Chondrocyte (in vitro differentiated cells): ENCODE results near the gene GOLGA6C. TPM values are rescaled to one million over a fixed set of nuclear protein-coding genes. Genes with fewer than 3 reads are reported as not detected.
"Not testable (repeated sequence)": the region's sequence is repeated elsewhere in the genome, so short reads cannot be mapped to it uniquely, and the experiment has no call there.

Source experiments
- DNase-seq: peaks from one replicate; pipeline ENCODE4 v3.0.0; 2021; ENCODE audit warnings: mixed read lengths, low spot score
- H3K27ac Mint-ChIP-seq: one replicate; pipeline ENCODE4 v1.8.0; 2021; ENCODE audit warnings: mild to moderate bottlenecking, moderate library complexity, mixed read lengths; ENCODE audit not compliant: unreplicated experiment
- H3K27me3 Mint-ChIP-seq: 2 replicates; pipeline ENCODE4 v1.8.0; 2021; ENCODE audit warnings: low read depth, mixed read lengths
- H3K36me3 Mint-ChIP-seq: 2 replicates; pipeline ENCODE4 v1.8.0; 2021; ENCODE audit warnings: low read depth, mixed read lengths
- H3K4me1 Mint-ChIP-seq: 2 replicates; pipeline ENCODE4 v1.8.0; 2021; ENCODE audit warnings: low read depth, mild to moderate bottlenecking, mixed read lengths
- H3K4me3 Mint-ChIP-seq: one replicate; pipeline ENCODE4 v1.8.0; 2021; ENCODE audit warnings: mild to moderate bottlenecking, moderate library complexity, mixed read lengths; ENCODE audit not compliant: unreplicated experiment
- H3K9me3 Mint-ChIP-seq: 2 replicates; pipeline ENCODE4 v1.8.0; 2021; ENCODE audit warnings: low read depth, mixed read lengths
- total RNA-seq: library from RNA; stranded (reverse); gene quantifications from 3 replicates; pipeline ENCODE4 v1.2.1, GENCODE V29; 2021
- TF ChIP-seq, protein P1 (sequence below): fragments of 200-600 bp; sonication (generic); IDR thresholded peaks from 2 replicates; pipeline ENCODE4 v1.5.0; 2021; ENCODE audit warnings: antibody characterized with exemption, mild to moderate bottlenecking, moderate library complexity

GOLGA6C gene
- total RNA-seq, 1 donor from 2014 or later: not detected

DNA sequence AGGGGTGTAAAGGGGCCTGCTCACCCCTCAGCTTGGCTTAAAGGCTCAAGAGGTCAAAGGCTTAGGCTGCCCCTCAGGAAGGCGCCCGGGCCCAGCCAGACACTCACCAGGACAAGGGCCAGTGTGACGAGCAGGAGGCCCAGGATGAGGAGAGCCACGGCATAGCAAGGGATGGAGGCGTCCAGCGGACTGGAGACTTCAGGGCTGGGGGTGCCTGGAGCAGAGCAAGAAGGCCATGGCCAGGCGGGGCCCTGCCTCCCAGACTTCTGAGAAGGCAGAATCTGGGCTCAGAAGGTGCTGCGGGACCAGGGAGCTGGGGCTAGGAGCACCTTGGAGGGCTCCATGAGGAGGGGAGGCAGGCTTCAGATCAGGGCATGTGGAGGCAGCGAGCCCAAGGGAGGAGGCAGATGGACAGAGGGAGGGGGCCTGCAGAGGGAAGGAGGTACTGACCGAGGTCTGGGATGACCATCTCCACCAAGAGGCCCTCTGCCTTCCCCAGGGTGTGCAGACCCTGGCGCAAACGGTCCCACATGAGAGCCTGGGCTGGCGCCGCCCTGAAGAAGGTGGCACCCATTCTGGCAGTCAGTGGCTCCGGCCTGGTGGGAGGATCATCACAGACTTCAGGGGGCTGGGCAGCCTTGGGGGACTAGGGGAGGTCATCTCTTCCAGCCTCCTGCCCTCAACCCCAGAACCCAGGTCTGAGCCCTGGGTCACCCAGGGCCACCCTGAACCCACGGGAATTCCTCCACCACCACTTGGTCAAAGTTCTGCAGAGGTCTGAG, 32.0 kb upstream of the GOLGA6C start:
- Mint-ChIP-seq H3K36me3 (no peaks in the 10 kb centered on the region), H3K27ac (no peak overlapping the region), H3K4me3 (no peak overlapping the region), H3K27me3 (peaks cover 9% of the 10 kb centered on the region), H3K4me1 (no peaks in the 10 kb centered on the region), H3K9me3 (no peaks in the 10 kb centered on the region)
- DNase-seq: peak; percentile 81
- TF ChIP-seq, protein P1, sequence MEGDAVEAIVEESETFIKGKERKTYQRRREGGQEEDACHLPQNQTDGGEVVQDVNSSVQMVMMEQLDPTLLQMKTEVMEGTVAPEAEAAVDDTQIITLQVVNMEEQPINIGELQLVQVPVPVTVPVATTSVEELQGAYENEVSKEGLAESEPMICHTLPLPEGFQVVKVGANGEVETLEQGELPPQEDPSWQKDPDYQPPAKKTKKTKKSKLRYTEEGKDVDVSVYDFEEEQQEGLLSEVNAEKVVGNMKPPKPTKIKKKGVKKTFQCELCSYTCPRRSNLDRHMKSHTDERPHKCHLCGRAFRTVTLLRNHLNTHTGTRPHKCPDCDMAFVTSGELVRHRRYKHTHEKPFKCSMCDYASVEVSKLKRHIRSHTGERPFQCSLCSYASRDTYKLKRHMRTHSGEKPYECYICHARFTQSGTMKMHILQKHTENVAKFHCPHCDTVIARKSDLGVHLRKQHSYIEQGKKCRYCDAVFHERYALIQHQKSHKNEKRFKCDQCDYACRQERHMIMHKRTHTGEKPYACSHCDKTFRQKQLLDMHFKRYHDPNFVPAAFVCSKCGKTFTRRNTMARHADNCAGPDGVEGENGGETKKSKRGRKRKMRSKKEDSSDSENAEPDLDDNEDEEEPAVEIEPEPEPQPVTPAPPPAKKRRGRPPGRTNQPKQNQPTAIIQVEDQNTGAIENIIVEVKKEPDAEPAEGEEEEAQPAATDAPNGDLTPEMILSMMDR: no peak

DNA sequence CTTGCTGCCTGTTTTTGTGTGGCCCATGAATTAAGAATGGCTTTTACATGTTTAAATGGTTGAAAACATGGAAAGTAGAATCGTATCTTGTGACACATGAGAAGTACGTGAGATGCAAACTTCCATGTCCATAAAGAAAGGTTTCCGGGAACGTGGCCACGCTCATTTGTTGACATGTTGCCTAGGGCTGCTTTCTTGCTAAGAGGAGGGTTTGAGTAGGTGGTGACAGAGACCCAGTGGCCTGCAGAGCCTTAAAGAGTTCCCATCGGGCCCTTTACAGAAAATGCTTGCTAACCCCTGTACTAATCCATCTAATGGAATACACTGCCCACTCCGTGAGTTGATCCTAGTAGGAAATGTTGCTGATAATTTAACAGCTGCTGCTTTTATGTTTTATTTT, 31.0 kb upstream of the GOLGA6C start:
- not testable (repeated sequence) for H3K9me3 Mint-ChIP-seq, H3K4me1 Mint-ChIP-seq, H3K27ac Mint-ChIP-seq, DNase-seq, H3K4me3 Mint-ChIP-seq, H3K36me3 Mint-ChIP-seq
- H3K27me3 Mint-ChIP-seq: peaks cover 16% of the 10 kb centered on the region

DNA sequence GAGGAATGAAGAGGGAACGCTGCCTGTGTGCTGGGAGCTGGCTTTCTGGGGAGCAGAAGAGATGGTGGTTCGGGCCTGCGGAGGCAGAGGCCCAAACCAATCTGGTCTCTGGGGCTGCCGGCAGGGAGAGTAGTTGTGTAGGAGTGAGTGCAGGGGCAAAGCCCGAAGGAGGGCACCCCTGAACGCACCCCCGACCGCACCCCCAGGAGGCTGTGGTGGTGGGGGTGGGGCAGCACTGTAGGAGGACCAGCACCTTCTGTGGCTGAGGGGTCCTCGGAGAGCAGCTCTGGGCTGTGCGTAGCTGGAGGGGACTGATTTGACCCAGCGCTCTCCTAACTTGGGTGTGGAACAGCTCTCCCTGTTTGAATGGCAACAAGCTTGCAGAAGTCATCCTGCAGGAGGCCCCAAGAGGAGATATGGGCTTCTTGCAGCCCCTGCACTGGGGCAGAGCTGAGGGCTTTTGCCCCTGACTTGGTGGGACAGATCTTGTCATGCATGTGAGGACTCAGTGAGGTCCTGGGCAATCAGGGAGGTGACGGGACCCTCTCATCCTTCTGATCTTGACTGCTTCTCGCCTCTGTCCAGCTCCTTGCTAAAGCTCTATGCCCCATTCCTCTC, 30.4 kb upstream of the GOLGA6C start:
- Mint-ChIP-seq H3K9me3 (no peaks in the 10 kb centered on the region), H3K4me1 (no peaks in the 10 kb centered on the region), H3K27me3 (peaks cover 21% of the 10 kb centered on the region), H3K36me3 (no peaks in the 10 kb centered on the region), H3K27ac (no peak overlapping the region), H3K4me3 (no peak overlapping the region)
- peak; percentile 75 for DNase-seq
- TF ChIP-seq, protein P1: no peak

DNA sequence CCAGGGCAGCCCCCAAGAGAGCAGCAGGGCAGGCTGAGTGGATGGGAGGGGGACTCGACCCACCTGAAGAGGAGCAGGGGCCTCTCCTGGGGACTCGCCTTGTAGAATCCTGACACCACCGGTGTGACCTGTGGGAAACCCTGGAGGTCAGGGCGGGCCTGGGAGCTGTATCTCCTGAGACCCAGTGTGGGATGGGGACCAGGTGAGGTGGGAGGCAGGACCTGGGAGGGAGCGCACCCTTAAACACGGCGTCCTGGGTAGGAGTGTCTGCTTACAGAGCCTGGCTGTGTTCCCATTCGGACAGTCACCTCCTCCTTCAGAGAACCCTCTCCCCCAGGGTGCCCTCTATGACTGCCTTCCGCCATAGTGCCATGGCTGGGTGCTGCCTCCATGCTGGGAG, 29.3 kb upstream of the GOLGA6C start:
- no peaks in the 10 kb centered on the region for H3K9me3 Mint-ChIP-seq
- TF ChIP-seq, protein P1: no peak
- H3K36me3 Mint-ChIP-seq: no peaks in the 10 kb centered on the region
- H3K27me3 Mint-ChIP-seq: peaks cover 25% of the 10 kb centered on the region
- H3K27ac Mint-ChIP-seq: no peak overlapping the region
- DNase-seq: peak; percentile 64
- no peaks in the 10 kb centered on the region for H3K4me1 Mint-ChIP-seq
- no peak overlapping the region for H3K4me3 Mint-ChIP-seq

GRCh38 chr15:75229191-75230015, 28.7 kb upstream of the GOLGA6C start:
- peaks cover 25% of the 10 kb centered on the region for H3K27me3 Mint-ChIP-seq
- no peak overlapping the region for H3K27ac Mint-ChIP-seq
- no peaks in the 10 kb centered on the region for H3K4me1 Mint-ChIP-seq
- TF ChIP-seq, protein P1: no peak
- H3K4me3 Mint-ChIP-seq: no peak overlapping the region
- no peaks in the 10 kb centered on the region for H3K9me3 Mint-ChIP-seq
- no peaks in the 10 kb centered on the region for H3K36me3 Mint-ChIP-seq
- peak; percentile 72 for DNase-seq
